Right ventricle myocardium superior (tissue), 1 donor: ENCODE results near the gene MECR. TPM values are rescaled to one million over a fixed set of nuclear protein-coding genes. Genes with fewer than 3 reads are reported as not detected.

Experiments used
- ATAC-seq: fragments of 200-7000 bp; cut with Tn5 transposase; one replicate; pipeline ENCODE4 v1.9.1; 2020; ENCODE audit warnings: mild to moderate bottlenecking; ENCODE audit not compliant: poor library complexity
- DNase-seq: peaks from one replicate; pipeline ENCODE4 v3.0.0-alpha.2; 2020
- intact Hi-C: fragments of 100-400 bp; cut with DNase I; formaldehyde crosslinking; loops from one replicate; pipeline ENCODE4 v1.11.2; 2022
- total RNA-seq: library from RNA; stranded (reverse); fragmentation: NEBNext Ultra II Directional; extraction: Animal tissue kit (Norgen Biotek cat#: 25700); gene quantifications from one replicate; pipeline ENCODE4 v1.2.1, GENCODE V29; 2021
- donor health status: DM: no; HTN: yes; CAD: no; lungs with severe emphysema.

Gene MECR
- total RNA-seq, 1 donor from 2014 or later = 33.1 TPM

DNA sequence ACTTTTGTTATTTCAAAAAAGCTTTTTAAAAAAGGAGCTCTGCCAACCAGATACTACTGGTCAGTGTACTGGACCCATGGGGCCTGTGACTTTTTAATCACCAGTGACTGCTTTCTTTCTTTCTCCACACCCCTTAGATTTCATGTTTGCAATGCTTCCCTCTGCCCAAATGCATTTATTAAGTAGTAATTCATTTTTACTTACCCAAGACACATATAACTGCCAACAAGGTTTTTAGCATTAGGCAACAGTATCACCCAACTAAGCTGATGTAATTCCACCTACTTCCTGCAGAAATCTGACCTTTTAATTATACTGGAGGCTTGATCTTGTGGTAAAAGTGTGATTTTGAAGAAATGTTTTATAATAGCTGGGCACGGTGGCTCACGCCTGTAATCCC is 12.5 kb downstream of the MECR start:
- intact Hi-C loops = no loop called here
- ATAC-seq = no peak
- DNase-seq = no peak

DNA sequence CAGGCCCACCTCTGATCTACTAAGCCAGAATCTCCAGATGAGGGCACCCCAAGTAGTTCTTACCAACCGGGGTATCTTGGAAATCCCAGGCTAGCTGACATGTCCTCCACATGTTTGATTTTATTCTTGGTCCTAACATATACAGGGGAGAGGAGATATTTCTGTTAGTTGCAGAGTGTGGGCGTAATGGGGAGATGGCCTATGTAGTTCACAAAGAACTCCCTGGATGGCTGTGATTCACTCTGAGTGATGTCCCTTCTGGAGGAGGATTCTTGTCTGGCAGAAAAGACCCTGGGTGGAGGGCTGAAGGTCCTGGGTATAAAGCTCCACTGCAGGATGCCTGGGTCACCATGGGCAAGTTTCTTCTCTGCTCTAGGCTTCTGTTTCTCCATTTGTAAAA is 13.1 kb downstream of the MECR start:
- no peak for ATAC-seq
- intact Hi-C loops = no loop called here
- no peak for DNase-seq

DNA sequence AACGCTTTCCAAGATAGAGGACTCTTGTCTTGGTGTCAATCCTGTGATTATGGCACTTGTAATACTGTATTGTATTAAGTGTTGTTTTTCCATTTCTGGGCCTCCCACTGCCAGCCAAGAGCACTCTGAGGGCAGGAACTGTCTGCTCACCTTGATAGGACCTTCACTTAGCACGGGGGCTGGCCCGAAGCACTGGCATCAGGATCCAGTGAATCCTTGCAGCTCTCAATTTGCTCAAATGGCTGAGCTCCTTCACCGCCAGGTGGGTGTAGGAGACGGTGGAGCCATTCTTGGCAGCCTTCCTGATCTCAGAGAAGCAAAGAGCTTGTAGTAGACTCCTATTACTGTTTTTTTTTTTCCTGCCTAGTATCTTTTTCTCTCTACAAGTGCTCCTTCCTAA is 17.7 kb downstream of the MECR start:
- intact Hi-C loops = no loop called here
- DNase-seq (no peak), ATAC-seq (no peak)

DNA sequence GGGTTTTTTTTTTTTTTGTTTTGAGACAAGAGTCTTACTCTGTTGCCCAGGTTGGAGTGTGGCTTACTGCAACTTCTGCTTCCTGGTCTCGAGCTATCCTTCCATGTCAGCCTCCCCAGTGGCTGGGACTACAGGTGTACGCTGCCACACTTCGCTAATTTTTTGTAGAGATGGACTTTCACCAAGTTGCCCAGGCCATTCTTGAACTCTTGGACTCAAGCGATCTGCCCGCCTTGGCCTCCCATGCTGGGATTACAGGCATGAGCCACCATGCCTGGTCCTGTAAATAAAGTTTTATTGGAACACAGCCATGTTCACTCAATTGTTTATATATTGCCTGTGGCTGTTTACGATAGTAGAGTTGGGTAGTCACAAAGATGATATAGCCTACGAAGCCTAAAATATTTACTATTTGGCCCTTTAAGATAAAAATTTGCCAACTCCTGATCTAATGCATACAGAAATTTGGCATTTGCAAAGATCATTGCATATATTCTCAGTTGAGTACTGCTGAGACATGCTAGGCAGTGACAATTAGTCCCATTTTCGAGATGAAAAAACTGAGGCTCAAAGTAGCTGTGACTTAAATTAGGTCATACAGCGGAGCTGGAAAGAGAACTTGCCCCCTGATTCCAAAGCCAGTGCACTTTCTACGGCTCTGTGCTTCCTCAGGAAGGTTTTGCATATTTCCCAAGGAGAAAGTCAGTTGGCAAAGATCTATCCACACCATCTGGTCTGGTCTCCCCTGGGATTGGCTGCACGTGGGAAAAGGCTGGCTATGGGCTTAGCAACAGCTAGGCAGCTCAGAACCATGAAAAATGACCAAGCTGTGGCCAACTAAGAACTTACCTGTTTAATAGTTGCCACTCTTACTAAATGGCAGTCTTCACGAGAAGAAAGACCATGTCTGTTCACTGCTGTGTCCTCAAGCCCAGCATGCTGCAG is 19.4 kb downstream of the MECR start:
- no peak for DNase-seq
- intact Hi-C loops = no loop called here
- no peak for ATAC-seq

DNA sequence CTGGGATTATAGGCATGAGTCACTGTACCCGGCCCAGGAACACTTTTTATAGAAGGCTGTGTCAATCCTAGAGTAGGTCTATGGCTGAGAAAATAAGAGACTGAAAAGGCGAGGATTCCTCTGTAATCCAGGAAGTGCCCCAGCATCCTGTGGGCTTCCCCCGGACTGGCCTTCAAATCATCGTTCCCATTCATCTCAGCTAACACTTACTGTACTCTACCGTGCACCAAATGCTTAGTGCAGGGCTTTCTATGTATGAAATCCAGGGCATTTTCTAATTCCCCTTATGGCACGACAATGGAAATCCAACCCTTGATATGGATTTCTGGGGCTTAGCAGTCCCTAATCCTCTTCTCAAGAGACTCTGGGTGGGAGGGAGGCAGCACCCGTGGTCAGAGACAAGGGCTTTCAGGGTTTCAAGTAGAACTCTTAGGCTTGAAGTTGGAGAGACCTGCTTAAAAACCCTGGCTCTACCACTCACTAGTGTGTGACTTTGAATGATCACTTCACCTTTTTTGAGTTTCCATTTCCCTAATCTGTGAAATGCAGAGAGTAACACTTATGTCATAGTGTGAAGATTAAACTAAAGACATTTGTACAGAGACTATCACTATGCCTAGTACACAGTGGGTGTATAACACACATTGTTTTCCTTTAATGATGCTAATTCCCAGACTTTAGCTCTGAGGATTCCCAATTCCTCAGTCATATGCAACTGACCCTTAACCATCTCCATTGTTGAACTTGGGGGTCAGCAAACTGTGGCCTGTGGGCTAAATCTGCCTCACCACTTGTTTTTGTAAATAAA is 20.3 kb downstream of the MECR start:
- ATAC-seq = no peak
- no peak for DNase-seq
- intact Hi-C loops = no loop called here

DNA sequence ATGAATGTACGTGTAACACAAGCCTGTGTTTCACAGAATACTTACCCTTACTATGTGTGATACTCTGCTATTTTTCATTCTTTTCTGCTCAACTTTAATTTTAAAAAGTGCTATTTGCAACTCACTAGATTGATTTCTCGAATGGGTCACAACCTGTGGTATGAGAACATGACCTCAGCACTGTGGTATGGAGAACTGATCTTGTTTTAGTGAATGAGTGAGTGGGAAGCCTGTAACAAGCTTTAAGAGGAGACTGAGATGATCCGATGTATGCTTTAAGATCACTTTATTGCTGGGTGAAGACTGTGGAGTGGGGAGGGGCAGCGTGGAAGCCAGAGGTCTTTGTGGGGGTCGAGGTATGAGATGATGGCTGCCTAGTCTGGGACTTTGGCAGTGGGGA is 21.6 kb downstream of the MECR start:
- DNase-seq = no peak
- no peak for ATAC-seq
- intact Hi-C loops = loop anchor here (10.0 kb wide), 2 partner anchors 174 to 424 kb away; no protein-coding TSS in a partner anchor

DNA sequence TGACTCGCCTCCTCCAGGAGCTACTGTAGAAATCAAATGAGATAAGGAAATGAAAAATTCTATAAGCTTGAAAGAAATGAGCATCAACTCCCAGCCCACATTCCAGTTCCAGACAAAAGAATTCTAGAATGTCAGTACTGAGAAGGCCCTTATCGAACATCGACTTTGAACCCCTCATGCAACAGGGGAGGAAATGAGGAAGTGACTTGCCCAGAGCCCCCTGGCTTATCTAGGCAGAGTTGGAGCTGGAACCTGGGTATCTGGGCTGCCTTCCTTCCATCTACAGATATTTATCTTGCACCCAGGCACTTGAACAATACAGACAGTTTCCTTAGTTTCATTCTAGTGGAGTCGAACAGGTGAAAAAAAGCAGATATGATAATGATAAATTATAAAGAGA is 22.3 kb downstream of the MECR start:
- ATAC-seq (no peak), DNase-seq (no peak)
- intact Hi-C loops = loop anchor here (10.0 kb wide), 2 partner anchors 174 to 424 kb away; no protein-coding TSS in a partner anchor

DNA sequence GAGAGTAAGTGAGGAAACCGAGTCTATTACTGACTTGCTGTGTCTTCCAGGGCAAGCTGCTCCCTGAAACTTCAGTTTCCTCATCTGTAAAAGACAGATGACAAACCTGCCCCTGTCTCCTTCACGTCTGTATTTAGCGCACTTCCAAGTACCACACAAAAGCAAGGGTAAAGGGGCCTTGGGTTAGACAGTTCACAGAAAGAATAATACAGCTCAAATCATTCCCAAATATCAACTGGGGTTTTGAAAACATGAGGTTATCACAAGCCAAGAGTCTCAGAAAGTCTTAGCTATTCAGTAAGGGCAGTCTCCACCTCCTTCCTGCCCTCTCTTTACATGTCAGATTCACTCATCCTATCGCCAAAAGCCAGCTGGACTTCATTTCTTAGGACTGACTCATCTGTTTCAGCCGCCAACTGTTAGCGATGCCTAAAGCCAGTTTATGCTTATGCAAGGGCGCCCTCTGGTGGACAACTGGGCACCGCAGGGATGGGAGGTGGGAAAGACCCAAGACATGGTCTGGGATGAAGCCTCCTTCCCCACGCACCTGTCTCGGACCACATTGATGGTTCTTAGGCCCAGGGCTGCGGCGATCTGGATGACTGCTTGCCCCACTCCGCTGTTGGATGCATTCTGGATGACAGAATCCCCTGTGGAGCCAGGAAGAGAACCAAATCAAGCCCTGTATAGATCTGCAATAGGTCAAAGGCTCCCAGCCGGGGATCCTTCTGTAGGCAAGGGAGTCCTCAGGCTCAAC is 28.0 kb downstream of the MECR start:
- DNase-seq (peak; percentile 96), ATAC-seq (peak; percentile 96)
- intact Hi-C loops = loop anchor here (2.0 to 10.0 kb wide), 3 partner anchors 168 to 418 kb away; no protein-coding TSS in a partner anchor

DNA sequence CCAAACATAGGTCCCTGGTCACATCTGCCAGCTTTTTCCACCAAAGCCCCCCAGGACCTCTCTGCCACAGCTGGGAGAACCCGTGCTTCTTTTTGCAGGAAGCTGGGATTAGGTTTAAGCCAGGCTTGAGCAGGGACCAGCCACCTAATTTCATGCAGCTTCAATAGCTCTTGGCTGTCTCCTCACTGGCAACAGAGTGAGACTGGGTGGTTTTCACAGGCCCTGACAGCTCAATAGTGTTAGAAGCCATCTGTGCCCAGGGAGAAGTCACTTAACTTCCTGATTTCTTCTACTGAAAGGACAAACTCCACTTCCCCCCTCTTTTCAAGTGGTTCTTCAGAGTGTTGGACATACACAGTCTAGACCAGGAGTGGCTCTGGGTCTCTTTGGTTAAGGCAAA is 28.7 kb downstream of the MECR start:
- intact Hi-C loops = loop anchor here (2.0 to 10.0 kb wide), 3 partner anchors 167 to 417 kb away; no protein-coding TSS in a partner anchor
- ATAC-seq (peak; percentile 14), DNase-seq (no peak)

DNA sequence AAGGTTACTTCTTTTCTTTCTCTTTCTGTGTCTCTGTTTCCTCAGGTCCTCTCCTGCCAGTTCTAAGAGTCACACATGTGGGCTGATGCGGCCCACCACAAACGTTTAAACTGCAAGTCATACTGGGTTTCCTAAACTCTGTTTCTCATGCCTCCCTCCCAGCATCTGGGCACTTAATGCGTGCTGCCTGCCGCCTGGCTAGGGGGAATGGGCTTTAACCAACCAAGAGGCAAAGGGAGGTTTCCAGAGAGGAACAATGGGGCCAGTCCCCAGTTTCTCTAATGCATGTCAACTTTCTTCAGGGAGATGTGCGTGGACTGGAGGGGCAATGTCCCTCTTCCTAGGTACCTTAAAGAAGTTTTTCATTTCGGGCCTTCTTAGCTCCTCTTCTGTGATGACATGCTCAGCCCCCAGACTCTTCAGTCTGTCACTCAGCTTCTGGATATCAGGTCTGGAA is 29.1 kb downstream of the MECR start:
- DNase-seq (no peak), ATAC-seq (no peak)
- intact Hi-C loops = loop anchor here (2.0 to 10.0 kb wide), 3 partner anchors 167 to 417 kb away; no protein-coding TSS in a partner anchor

DNA sequence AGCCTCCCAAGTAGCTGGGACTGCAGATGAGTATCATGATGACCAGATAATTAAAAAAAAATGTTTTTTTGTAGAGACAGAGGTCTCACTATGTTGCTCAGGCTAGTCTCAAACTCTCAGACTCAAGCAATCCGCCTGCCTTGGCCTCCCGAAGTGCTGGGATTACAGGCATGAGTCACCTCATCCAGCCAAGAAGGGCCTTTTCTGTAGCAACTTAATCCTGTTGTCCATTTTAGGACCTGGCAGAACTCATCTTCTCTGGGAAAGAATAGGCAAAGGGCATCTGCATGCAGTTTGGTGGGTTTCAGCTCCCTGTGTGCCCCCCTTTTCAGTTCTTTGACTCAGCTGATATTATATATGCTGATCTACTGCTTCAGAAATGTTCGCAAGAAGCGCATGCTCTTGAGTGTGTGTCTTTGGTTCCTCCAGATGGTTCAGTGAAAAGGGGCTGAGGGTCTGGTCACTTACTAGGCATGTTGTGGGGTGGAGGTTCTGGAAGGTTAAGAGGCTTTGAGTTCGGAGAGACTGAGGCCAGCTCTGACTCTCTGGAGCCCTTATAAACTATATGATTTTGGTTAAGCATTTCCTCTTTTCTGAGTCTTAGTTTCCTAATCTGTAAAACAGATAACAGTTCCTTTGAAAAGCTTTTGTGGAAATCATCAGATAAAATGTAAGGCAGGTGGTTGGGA is 29.7 kb downstream of the MECR start:
- intact Hi-C loops = loop anchor here (10.0 kb wide), 2 partner anchors 166 to 416 kb away; no protein-coding TSS in a partner anchor
- ATAC-seq (no peak), DNase-seq (no peak)

DNA sequence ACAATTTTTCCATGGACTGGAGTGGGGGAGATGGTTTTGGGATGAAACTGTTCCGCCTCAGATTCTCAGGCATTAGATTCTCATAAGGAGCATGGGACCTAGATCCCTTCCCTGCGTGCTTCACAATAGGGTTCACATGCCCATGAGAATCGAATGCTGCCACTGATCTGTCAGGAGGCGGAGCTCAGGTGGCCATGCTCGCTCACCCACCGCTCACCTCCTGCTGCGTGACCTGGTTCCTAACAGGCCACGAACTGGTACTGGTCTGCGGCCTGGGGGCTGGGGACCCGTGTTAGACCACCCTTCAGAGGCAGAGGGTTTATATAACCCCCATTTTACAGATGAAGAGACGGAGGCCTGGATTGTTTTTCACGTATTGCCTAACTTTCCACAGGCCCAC is 32.7 kb downstream of the MECR start:
- intact Hi-C loops = no loop called here
- ATAC-seq = no peak
- DNase-seq = no peak

DNA sequence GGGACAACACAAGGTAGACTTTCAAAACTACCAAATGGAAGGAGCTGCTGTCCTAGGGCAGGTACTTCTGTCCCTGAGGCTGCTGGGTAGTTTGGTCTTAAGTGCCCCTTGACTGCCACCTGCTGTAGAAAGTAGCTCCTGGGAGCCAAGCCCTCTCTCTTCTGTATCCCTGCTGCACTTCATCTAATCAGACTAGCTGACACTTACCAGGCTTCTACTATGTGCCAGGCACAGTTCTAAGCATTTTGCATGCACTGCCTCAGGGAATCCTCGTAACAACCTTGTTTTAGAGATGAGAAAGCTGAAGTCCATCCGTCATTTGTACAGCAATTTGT is 33.2 kb downstream of the MECR start:
- DNase-seq (no peak), ATAC-seq (peak; percentile 72)
- intact Hi-C loops = no loop called here

DNA sequence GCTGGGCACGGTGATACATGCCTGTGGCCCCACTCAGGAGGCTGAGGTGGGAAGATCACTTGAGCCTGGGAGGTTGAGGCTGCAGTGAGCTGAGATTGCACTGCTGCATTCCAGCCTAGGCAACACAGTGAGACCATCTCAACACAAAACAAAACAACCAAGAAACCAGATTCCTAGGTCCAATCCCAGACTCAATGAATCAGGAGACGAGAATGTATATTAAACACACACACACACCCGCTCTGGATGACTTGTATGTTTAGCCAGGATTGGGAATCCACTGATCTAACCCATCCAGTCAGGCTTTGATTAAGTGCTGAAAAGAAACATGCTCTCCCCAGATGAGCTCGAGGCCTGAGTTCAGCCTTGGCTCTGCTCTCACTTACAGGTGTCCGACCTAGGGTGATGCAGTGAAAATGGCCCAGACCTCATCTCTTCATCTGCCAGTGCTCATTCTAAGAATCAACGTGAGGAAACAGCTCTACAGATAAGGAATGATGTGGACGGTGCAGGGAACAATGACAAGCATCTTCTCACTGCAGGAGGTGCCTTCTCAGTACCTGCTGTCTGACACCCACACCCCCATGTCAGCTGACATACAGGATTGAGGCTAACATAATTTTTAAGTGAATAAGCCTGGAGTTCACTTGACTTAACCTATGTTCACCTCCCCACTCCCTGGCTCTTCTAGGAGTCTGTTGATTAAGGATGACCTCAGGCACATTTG is 33.7 kb downstream of the MECR start:
- ATAC-seq (no peak), DNase-seq (no peak)
- intact Hi-C loops = no loop called here

DNA sequence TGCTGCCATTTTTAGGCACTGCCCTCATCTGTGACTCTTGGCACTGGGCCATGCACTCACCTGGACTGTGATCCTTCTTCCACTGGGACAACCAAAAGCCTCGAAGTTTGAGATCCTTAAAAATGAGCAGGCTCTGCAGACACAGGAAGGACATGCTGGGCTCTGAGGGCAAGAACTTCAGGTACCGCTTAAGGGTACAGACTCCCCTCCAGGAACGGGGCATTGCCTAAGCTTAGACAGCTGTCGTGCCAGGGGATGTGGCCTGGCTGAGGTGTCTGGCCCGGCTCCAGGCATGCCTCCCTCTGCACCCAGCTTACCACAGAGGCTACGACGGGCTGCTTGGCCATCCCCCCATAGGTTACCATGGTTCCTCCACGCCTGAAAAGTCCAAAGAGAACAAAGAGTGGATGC is 34.8 kb downstream of the MECR start:
- ATAC-seq (no peak), DNase-seq (no peak)
- intact Hi-C loops = no loop called here

DNA sequence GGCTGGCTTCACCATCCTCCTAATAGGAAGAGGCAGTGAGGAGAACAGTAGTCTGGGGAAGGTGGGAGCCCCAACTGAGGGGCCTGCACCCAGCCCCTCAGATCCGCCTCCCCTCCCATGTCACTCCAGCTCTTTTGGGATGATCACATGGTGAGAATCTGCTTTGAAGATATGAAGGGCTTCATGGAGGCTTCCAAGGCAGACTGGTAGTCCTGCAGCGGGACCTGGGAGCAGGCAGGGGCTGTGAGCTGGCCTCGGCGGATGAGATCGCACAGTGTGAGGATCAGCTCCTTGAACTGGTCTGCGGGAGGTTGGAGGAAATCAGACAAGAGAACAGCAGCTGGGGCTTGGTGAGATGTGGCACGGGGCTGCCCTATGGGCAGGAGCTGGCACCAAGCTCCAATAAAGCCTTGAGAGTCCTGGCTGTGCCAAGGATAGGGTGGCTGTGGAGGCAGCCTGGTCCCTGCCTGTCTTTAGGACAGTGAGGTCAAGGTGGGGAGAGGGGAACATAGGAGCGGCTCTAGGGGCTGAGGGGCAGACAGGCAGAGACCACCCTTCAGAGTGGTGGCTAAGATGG is 36.8 kb downstream of the MECR start:
- intact Hi-C loops = no loop called here
- DNase-seq (no peak), ATAC-seq (no peak)

DNA sequence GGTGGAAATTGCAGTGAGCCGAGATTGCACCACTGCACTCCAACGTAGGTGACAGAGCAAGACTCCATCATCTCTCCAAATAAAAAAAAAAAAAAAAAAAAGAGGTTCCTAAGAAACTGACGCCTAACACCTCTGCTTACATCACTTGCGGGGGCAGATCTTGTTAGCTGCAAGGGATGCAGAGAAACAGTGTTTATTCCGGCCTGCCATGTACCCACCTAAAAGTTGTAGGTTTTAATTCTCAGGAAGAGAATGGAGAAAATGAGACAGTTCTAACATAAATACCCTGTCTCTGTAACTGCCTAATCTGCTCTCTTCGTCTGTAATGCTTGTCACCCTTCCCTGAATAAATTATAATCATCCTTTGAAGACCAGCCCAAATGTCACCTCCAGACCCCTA is 40.0 kb downstream of the MECR start:
- ATAC-seq = no peak
- intact Hi-C loops = no loop called here

More for the DNA sequence above, 40.0 kb downstream of the MECR start:
- no peak for DNase-seq
